ENCODE data around the gene STK11. TPM values are rescaled to one million over a fixed set of nuclear protein-coding genes. Genes with fewer than 3 reads are reported as not detected.
A peak's percentile ranks its signal among the peaks of the same experiment; 100 is the strongest.

The STK11 gene
- total and polyA plus RNA-seq, 2 experiments from 2014 or later, result 4.6 to 64.1 TPM

DNA sequence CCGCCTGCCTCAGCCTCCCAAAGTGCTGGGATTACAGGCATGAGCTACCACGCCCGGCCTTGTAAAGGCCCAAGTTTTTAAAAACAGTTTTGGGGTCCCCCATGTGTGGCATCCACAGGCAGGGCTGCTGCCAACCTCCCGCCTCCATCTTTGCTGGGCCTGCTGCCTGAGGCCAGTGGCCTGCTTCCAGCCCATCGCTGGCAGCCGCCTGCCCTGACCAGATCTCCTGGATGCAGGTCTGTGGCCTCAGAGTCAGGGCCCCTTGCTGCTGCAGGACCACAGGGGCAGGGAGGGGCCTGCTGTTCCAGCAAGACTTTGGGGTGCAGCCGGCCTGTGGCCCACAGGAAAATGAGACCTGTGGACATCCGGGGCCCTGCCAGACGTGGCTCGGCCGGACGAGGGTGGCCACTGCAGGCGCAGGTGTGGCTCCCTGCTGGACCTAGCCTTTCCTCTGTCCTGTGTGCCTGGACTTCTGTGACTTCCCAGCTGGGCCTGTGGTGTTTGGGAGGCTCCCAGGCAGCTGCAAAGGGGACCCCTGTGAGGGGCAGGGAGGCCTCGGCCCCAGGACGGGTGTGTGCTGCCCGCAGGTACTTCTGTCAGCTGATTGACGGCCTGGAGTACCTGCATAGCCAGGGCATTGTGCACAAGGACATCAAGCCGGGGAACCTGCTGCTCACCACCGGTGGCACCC, 14.4 kb downstream of the STK11 start:
- no peaks in the 10 kb centered on the region for H3K9me3 ChIP-seq (ENCODE audit: low read depth)
- no peak overlapping the region for H3K9ac ChIP-seq
- in situ Hi-C loops (cut with MboI), result no loop called here
- no peaks in the 10 kb centered on the region for H3K27me3 ChIP-seq (replicated peaks; ENCODE audit: insufficient read depth)
- DNase-seq, result no peak
- H3K36me3 ChIP-seq (ENCODE audit: low read depth), result no peaks in the 10 kb centered on the region; the same call in 1 of the 2 replicates
- no peak overlapping the region for H3K4me3 ChIP-seq
- H3K27ac ChIP-seq, result no peak overlapping the region
- 93 to 94% methylated on average over 15 to 18 of the region's 19 CpGs for WGBS, 2 experiments (ENCODE audit: low coverage in 1 of 2, low lambda C conversion rate in 2 of 2, missing lambda C conversion rate in 2 of 2)
- no peaks in the 10 kb centered on the region for H3F3A ChIP-seq (ENCODE audit: insufficient read depth)
- peaks cover 13% of the 10 kb centered on the region; the same call in 1 of the 2 replicates for H3K4me1 ChIP-seq (ENCODE audit: insufficient read depth)
- no peak overlapping the region for H3K4me2 ChIP-seq (ENCODE audit: unreplicated experiment)
- H3K79me2 ChIP-seq (ENCODE audit: insufficient read depth), result peaks cover 63% of the 10 kb centered on the region
- no peaks in the 10 kb centered on the region for H3K9me2 ChIP-seq (ENCODE audit: insufficient read depth)
- H2AFZ ChIP-seq, result no peak overlapping the region
- no peak for TF ChIP-seq EZH2 (IDR thresholded peaks at IDR 0.05; ENCODE audit: insufficient read depth, poor library complexity, severe bottlenecking)
- TF ChIP-seq EZH2phosphoT487 (IDR thresholded peaks at IDR 0.05; ENCODE audit: insufficient read depth, low read depth), result no peak
- no peaks in the 10 kb centered on the region for H4K20me1 ChIP-seq (ENCODE audit: insufficient read depth)

DNA sequence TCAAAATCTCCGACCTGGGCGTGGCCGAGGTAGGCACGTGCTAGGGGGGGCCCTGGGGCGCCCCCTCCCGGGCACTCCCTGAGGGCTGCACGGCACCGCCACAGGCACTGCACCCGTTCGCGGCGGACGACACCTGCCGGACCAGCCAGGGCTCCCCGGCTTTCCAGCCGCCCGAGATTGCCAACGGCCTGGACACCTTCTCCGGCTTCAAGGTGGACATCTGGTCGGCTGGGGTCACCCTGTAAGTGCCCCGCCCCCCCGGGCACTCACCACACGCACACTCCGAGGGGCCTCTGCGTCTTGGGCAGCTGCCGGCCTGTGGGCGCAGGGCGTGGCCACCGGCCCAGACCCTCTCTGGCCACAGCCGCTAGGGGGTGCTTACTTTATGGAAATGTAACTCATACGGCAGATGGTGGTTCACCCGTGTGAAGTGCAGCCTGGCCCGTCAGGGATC, 14.9 kb downstream of the STK11 start:
- no peaks in the 10 kb centered on the region for H3K9me2 ChIP-seq (ENCODE audit: insufficient read depth)
- H3K4me2 ChIP-seq (ENCODE audit: unreplicated experiment), result no peak overlapping the region
- peaks cover 7% of the 10 kb centered on the region; the same call in 1 of the 2 replicates for H3K4me1 ChIP-seq (ENCODE audit: insufficient read depth)
- H2AFZ ChIP-seq, result no peak overlapping the region
- H3K9ac ChIP-seq, result no peak overlapping the region
- no peak for TF ChIP-seq EZH2phosphoT487 (IDR thresholded peaks at IDR 0.05; ENCODE audit: insufficient read depth, low read depth)
- no peak for TF ChIP-seq EZH2 (IDR thresholded peaks at IDR 0.05; ENCODE audit: insufficient read depth, poor library complexity, severe bottlenecking)
- in situ Hi-C loops (cut with MboI), result no loop called here
- WGBS, 2 experiments (ENCODE audit: low coverage in 1 of 2, low lambda C conversion rate in 2 of 2, missing lambda C conversion rate in 2 of 2), result 81 to 86% methylated on average over 26 to 27 of the region's 33 CpGs
- peaks cover 57% of the 10 kb centered on the region for H3K79me2 ChIP-seq (ENCODE audit: insufficient read depth)
- H3K27me3 ChIP-seq (replicated peaks; ENCODE audit: insufficient read depth), result no peaks in the 10 kb centered on the region
- no peak overlapping the region for H3K27ac ChIP-seq
- no peak overlapping the region for H3K4me3 ChIP-seq
- no peaks in the 10 kb centered on the region for H3K9me3 ChIP-seq (ENCODE audit: low read depth)
- no peaks in the 10 kb centered on the region for H3F3A ChIP-seq (ENCODE audit: insufficient read depth)
- DNase-seq, result no peak
- no peaks in the 10 kb centered on the region; the same call in 1 of the 2 replicates for H3K36me3 ChIP-seq (ENCODE audit: low read depth)
- H4K20me1 ChIP-seq (ENCODE audit: insufficient read depth), result no peaks in the 10 kb centered on the region

DNA sequence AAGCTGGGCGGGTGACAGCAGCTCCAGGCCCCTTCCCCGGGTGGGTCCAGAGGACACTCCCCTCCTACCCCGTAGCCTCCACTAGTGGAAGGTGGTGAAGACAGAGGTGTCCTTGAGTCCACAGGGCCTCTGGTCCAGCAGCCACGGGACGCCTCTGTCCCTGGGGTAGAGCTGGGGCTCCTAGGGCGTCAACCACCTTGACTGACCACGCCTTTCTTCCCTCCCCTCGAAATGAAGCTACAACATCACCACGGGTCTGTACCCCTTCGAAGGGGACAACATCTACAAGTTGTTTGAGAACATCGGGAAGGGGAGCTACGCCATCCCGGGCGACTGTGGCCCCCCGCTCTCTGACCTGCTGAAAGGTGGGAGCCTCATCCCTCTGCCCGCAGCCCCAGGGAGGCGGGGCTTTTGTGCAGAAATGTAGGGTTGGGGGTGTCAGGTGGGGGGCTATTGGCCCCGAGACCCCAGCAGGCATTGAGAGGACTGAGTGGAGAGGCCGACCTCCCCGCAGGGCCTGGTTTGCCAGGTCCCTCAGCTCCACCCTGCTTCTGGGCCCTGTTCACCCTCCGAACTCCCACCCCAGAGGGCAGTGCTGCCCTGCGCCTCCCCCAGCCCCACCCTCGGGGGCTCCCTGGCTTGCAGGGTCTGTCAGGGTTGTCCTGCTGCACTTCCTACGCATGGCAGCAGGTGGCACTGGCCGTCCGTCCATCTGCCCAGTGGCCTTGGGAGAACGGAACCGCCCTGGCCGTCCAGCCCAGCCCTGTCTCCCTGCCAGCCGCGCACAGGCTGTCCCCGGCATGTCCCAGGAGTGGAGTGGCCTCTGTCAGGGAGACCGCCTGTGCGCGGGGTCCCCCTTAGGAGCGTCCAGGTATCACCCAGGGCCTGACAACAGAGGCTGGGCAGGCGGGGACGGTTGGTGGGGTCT, 15.7 kb downstream of the STK11 start:
- H2AFZ ChIP-seq, result no peak overlapping the region
- in situ Hi-C loops (cut with MboI), result no loop called here
- WGBS, 2 experiments (ENCODE audit: low coverage in 1 of 2, low lambda C conversion rate in 2 of 2, missing lambda C conversion rate in 2 of 2), result 75% methylated on average over 28 to 37 of the region's 38 CpGs
- H3K4me1 ChIP-seq (ENCODE audit: insufficient read depth), result peaks cover 2% of the 10 kb centered on the region; the same call in 1 of the 2 replicates
- no peak overlapping the region for H3K27ac ChIP-seq
- peaks cover 50% of the 10 kb centered on the region for H3K79me2 ChIP-seq (ENCODE audit: insufficient read depth)
- no peaks in the 10 kb centered on the region for H3K27me3 ChIP-seq (replicated peaks; ENCODE audit: insufficient read depth)
- no peak overlapping the region for H3K4me2 ChIP-seq (ENCODE audit: unreplicated experiment)
- DNase-seq, result peak; percentile 63
- no peaks in the 10 kb centered on the region for H3K9me3 ChIP-seq (ENCODE audit: low read depth)
- no peak overlapping the region for H3K9ac ChIP-seq
- H3F3A ChIP-seq (ENCODE audit: insufficient read depth), result no peaks in the 10 kb centered on the region
- no peak overlapping the region for H3K4me3 ChIP-seq
- H3K36me3 ChIP-seq (ENCODE audit: low read depth), result no peaks in the 10 kb centered on the region; the same call in 1 of the 2 replicates
- no peaks in the 10 kb centered on the region for H3K9me2 ChIP-seq (ENCODE audit: insufficient read depth)
- H4K20me1 ChIP-seq (ENCODE audit: insufficient read depth), result no peaks in the 10 kb centered on the region
- no peak for TF ChIP-seq EZH2 (IDR thresholded peaks at IDR 0.05; ENCODE audit: insufficient read depth, poor library complexity, severe bottlenecking)
- no peak for TF ChIP-seq EZH2phosphoT487 (IDR thresholded peaks at IDR 0.05; ENCODE audit: insufficient read depth, low read depth)

DNA sequence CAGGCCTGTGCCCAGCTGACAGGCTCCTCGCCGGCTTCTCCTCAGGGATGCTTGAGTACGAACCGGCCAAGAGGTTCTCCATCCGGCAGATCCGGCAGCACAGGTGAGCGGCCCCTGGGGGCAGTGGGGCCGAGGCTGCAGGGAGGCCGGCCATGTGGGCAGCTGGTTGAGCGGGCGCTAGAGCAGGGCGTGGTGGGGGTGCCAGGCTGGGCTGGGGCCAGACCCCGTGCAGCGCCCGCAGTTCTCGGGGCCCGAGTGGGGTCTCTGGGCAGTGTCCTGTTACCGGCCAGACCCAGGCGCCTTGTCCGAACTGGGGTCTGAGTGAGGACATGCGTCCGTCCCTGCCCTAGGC, 16.3 kb downstream of the STK11 start:
- Histone ChIP-seq H3K9me2 (ENCODE audit: insufficient read depth) (no peaks in the 10 kb centered on the region), H3K4me2 (ENCODE audit: unreplicated experiment) (no peak overlapping the region), H3F3A (ENCODE audit: insufficient read depth) (no peaks in the 10 kb centered on the region), H3K27ac (no peak overlapping the region), H3K4me1 (ENCODE audit: insufficient read depth) (no peaks in the 10 kb centered on the region), H3K27me3 (replicated peaks; ENCODE audit: insufficient read depth) (no peaks in the 10 kb centered on the region), H4K20me1 (ENCODE audit: insufficient read depth) (no peaks in the 10 kb centered on the region), H3K4me3 (no peak overlapping the region), H3K36me3 (ENCODE audit: low read depth) (no peaks in the 10 kb centered on the region; the same call in 1 of the 2 replicates), H3K9ac (no peak overlapping the region), H3K9me3 (ENCODE audit: low read depth) (no peaks in the 10 kb centered on the region), H3K79me2 (ENCODE audit: insufficient read depth) (peaks cover 43% of the 10 kb centered on the region), H2AFZ (no peak overlapping the region)
- TF ChIP-seq EZH2 (IDR thresholded peaks at IDR 0.05; ENCODE audit: insufficient read depth, poor library complexity, severe bottlenecking) (no peak), EZH2phosphoT487 (IDR thresholded peaks at IDR 0.05; ENCODE audit: insufficient read depth, low read depth) (no peak)
- DNase-seq, result no peak
- in situ Hi-C loops (cut with MboI), result no loop called here
- 92 to 93% methylated on average over 15 to 18 of the region's 22 CpGs for WGBS, 2 experiments (ENCODE audit: low coverage in 1 of 2, low lambda C conversion rate in 2 of 2, missing lambda C conversion rate in 2 of 2)

Measured in GM23248 (cell line).